ENCODE data around the gene PTPRR.

PTPRR gene

GRCh38 chr12:70787612-70788011 is 132.9 kb downstream of the PTPRR start:
- no peak for DNase-seq

- DNase-seq, result no peak
Measured at GRCh38 chr12:70785896-70786295, 134.6 kb downstream of the PTPRR start.

GRCh38 chr12:70784042-70784668 is 136.4 kb downstream of the PTPRR start:
- DNase-seq, result no peak

GRCh38 chr12:70783455-70783854 is 137.1 kb downstream of the PTPRR start:
- DNase-seq, result no peak

- DNase-seq, result no peak
Measured at GRCh38 chr12:70779250-70779649, 141.3 kb downstream of the PTPRR start.

- no peak for DNase-seq
Measured at GRCh38 chr12:70774055-70774454, 146.5 kb downstream of the PTPRR start.

GRCh38 chr12:70772836-70773235 is 147.7 kb downstream of the PTPRR start:
- DNase-seq, result no peak

- no peak for DNase-seq
Measured at GRCh38 chr12:70771581-70771980, 149.0 kb downstream of the PTPRR start.

GRCh38 chr12:70763666-70764065 is 156.9 kb downstream of the PTPRR start:
- DNase-seq, result no peak

- no peak for DNase-seq
Measured at GRCh38 chr12:70762000-70762399, 158.5 kb downstream of the PTPRR start.

- no peak for DNase-seq
Measured at GRCh38 chr12:70759161-70759918, 161.2 kb downstream of the PTPRR start.

- no peak for DNase-seq
Measured at GRCh38 chr12:70758494-70758845, 162.1 kb downstream of the PTPRR start.

GRCh38 chr12:70757830-70758493 is 162.6 kb downstream of the PTPRR start:
- DNase-seq, result no peak

- no peak for DNase-seq
Measured at GRCh38 chr12:70756791-70757190, 163.7 kb downstream of the PTPRR start.

- DNase-seq, result no peak
Measured at GRCh38 chr12:70756118-70756517, 164.4 kb downstream of the PTPRR start.

- DNase-seq, result no peak
Measured at GRCh38 chr12:70754330-70754741, 166.2 kb downstream of the PTPRR start.

- DNase-seq, result no peak
Measured at GRCh38 chr12:70752327-70752726, 168.2 kb downstream of the PTPRR start.

GRCh38 chr12:70749931-70750330 is 170.6 kb downstream of the PTPRR start:
- DNase-seq, result no peak

GRCh38 chr12:70748809-70749208 is 171.7 kb downstream of the PTPRR start:
- DNase-seq, result no peak

GRCh38 chr12:70747445-70748260 is 172.9 kb downstream of the PTPRR start:
- DNase-seq, result no peak

- no peak for DNase-seq
Measured at GRCh38 chr12:70745048-70745447, 175.5 kb downstream of the PTPRR start.

GRCh38 chr12:70744178-70744577 is 176.4 kb downstream of the PTPRR start:
- no peak for DNase-seq

GRCh38 chr12:70741256-70741655 is 179.3 kb downstream of the PTPRR start:
- no peak for DNase-seq
